HCT116 (cell line): ENCODE measurements around the gene CD24. TPM values are rescaled to one million over a fixed set of nuclear protein-coding genes. Genes with fewer than 3 reads are reported as not detected.

Experiments
- ATAC-seq: fragments of 200-7000 bp; cut with Tn5 transposase; 2 replicates; pipeline ENCODE4 v1.9.1; 2020; ENCODE audit warnings: mild to moderate bottlenecking, moderate library complexity
- BruUV-seq: library from RNA; stranded (reverse); fragments of 400-500 nt; replicated peaks from 2 replicates; lab custom pipeline; 2021; lab: Mats Ljungman, UMichigan
- CTCF ChIA-PET: fragments of 300-600 bp; sonication (Branson Sonifier 250); formaldehyde crosslinking; loops from one replicate; lab custom pipeline; 2021; ENCODE audit warnings: antibody characterized with exemption; lab: Charles Lee
- POLR2A ChIA-PET: fragments of 300-600, 350-600 bp; sonication (Branson Sonifier 250); formaldehyde crosslinking; loops from one replicate; lab custom pipeline; 2021; ENCODE audit warnings: antibody characterized with exemption; lab: Charles Lee
- RAD21 ChIA-PET, 2 experiments: fragments of 300-600 bp; sonication (Branson Sonifier 250); formaldehyde crosslinking; loops; one replicate each; lab custom pipeline; 2023; ENCODE audit warnings: low total read pairs in 2 of 2; ENCODE audit not compliant: uncharacterized antibody in 2 of 2, unreplicated experiment in 2 of 2, low non-redundant PET in 1 of 2; lab: Charles Lee
- DNase-seq: peaks from one replicate; pipeline ENCODE4 v3.0.0-alpha.2; 2010; ENCODE audit warnings: low read depth, low spot score
- H2AFZ ChIP-seq: fragments of 200-600 bp; shearing (Covaris generic), sonication (generic); 2 replicates; pipeline ENCODE4 v1.6.1; 2017; ENCODE audit warnings: low read depth, mixed run types, mixed read lengths, antibody characterized with exemption, low read length; ENCODE audit not compliant: poor library complexity, severe bottlenecking
- H3K27ac ChIP-seq: 2 replicates; pipeline ENCODE4 v1.5.1; 2012; ENCODE audit warnings: low read depth, low read length
- H3K27me3 ChIP-seq: fragments of 200-600 bp; sonication (generic); 2 replicates; pipeline ENCODE4 v1.6.1; 2016; ENCODE audit warnings: mixed run types, low read length, mixed read lengths; ENCODE audit not compliant: insufficient read depth
- H3K36me3 ChIP-seq, 2 experiments: fragments of 200-500 bp in 1 of 2; fragments of 200-600 bp in 1 of 2; sonication (Bioruptor generic) in 1 of 2; sonication (generic) in 1 of 2; 2 replicates each; pipeline versions ENCODE4 v1.5.1 to v1.6.1; 2014 to 2016; ENCODE audit warnings: low read length in 2 of 2, inconsistent platforms in 1 of 2, mixed read lengths in 1 of 2, mixed run types in 1 of 2; ENCODE audit not compliant: insufficient read depth in 2 of 2, control insufficient read depth in 1 of 2
- H3K4me1 ChIP-seq, 2 experiments: fragments of 200-600 bp in 1 of 2; sonication (generic) in 1 of 2; 2 replicates each; pipeline versions ENCODE4 v1.5.1 to v1.6.1; 2012 to 2017; ENCODE audit warnings: low read length in 2 of 2, inconsistent platforms in 1 of 2, mild to moderate bottlenecking in 1 of 2, mixed read lengths in 1 of 2, mixed run types in 1 of 2, moderate library complexity in 1 of 2; ENCODE audit not compliant: insufficient read depth in 2 of 2, control insufficient read depth in 1 of 2
- H3K4me2 ChIP-seq: fragments of 200-600 bp; sonication (generic); 2 replicates; pipeline ENCODE4 v1.6.1; 2017; ENCODE audit warnings: mixed run types, low read length, mixed read lengths
- H3K4me3 ChIP-seq, 2 experiments: fragments of 200-600 bp in 1 of 2; sonication (generic) in 1 of 2; replicated peaks in 1 of 2; 2 replicates each; pipeline ENCODE4 v1.5.1; 2011 to 2016; ENCODE audit warnings: low read length in 2 of 2, control low read depth in 1 of 2, low read depth in 1 of 2, mild to moderate bottlenecking in 1 of 2, mixed read lengths in 1 of 2, mixed run types in 1 of 2
- H3K79me2 ChIP-seq: fragments of 200-600 bp; sonication (generic); 2 replicates; pipeline ENCODE4 v1.6.1; 2017; ENCODE audit warnings: mild to moderate bottlenecking, mixed run types, low read length, moderate library complexity, mixed read lengths; ENCODE audit not compliant: insufficient read depth
- H3K9ac ChIP-seq: fragments of 200-600 bp; sonication (generic); 2 replicates; pipeline ENCODE4 v1.6.1; 2016; ENCODE audit warnings: low read length, mixed read lengths
- H3K9me2 ChIP-seq: fragments of 200-600 bp; sonication (generic), shearing (Covaris generic); 2 replicates; pipeline ENCODE4 v1.6.1; 2017; ENCODE audit warnings: mixed run types, mild to moderate bottlenecking, moderate library complexity; ENCODE audit not compliant: insufficient read depth
- H3K9me3 ChIP-seq, 2 experiments: fragments of 200-500 bp in 1 of 2; fragments of 200-600 bp in 1 of 2; sonication (Bioruptor generic) in 1 of 2; sonication (generic) in 1 of 2; 2 replicates each; pipeline ENCODE4 v1.6.1; 2014 to 2017; ENCODE audit warnings: low read length in 2 of 2, mixed read lengths in 2 of 2, inconsistent platforms in 1 of 2, low read depth in 1 of 2, mild to moderate bottlenecking in 1 of 2, mixed run types in 1 of 2, moderate library complexity in 1 of 2; ENCODE audit not compliant: control insufficient read depth in 1 of 2, insufficient read depth in 1 of 2
- H4K20me1 ChIP-seq: fragments of 200-600 bp; sonication (generic), shearing (Covaris generic); 2 replicates; pipeline ENCODE4 v1.6.1; 2017; ENCODE audit warnings: mixed run types, mild to moderate bottlenecking, moderate library complexity; ENCODE audit not compliant: insufficient read depth
- ATF3 ChIP-seq: IDR thresholded peaks from 2 replicates; pipeline ENCODE4 v1.6.1; 2012
- CBX3 ChIP-seq: IDR thresholded peaks from 2 replicates; pipeline ENCODE4 v1.6.1; 2012; ENCODE audit warnings: low read depth
- CTCF ChIP-seq, 3 experiments: fragments of 200-600 bp in 1 of 3; sonication (generic) in 1 of 3; IDR thresholded peaks in 2 of 3; conservative IDR thresholded peaks in 1 of 3; 2 replicates each; pipeline ENCODE4 v1.5.1; 2012 to 2017; ENCODE audit warnings: low read depth in 2 of 3, low read length in 2 of 3, antibody characterized with exemption in 1 of 3, borderline replicate concordance in 1 of 3, control low read depth in 1 of 3, mild to moderate bottlenecking in 1 of 3, mixed read lengths in 1 of 3, mixed run types in 1 of 3, moderate library complexity in 1 of 3; ENCODE audit not compliant: insufficient read depth in 1 of 3
- EGR1 ChIP-seq: IDR thresholded peaks from 2 replicates; pipeline ENCODE4 v1.6.1; 2012; ENCODE audit warnings: low read depth
- ELF1 ChIP-seq: IDR thresholded peaks from 2 replicates; pipeline ENCODE4 v1.6.1; 2012; ENCODE audit warnings: low read depth, borderline replicate concordance
- POLR2AphosphoS5 ChIP-seq: IDR thresholded peaks from 2 replicates; pipeline ENCODE4 v1.6.1; 2011; ENCODE audit warnings: mild to moderate bottlenecking, low read depth, low read length, moderate library complexity
- RAD21 ChIP-seq: IDR thresholded peaks from 2 replicates; pipeline ENCODE4 v1.6.1; 2012; ENCODE audit warnings: low read depth, mild to moderate bottlenecking
- REST ChIP-seq: IDR thresholded peaks from 2 replicates; pipeline ENCODE4 v1.6.1; 2012; ENCODE audit warnings: low read depth
- ZFX ChIP-seq: fragments of 450-650 bp; IDR thresholded peaks from 2 replicates; pipeline ENCODE4 v1.6.1; 2017
- ZNF274 ChIP-seq: fragments of 200-500 bp; sonication (Bioruptor generic); IDR thresholded peaks from 2 replicates; pipeline ENCODE4 v1.6.1; 2014; ENCODE audit warnings: mild to moderate bottlenecking, low read depth, low read length, inconsistent platforms
- intact Hi-C: fragments of 100-400 bp; cut with micrococcal nuclease; formaldehyde crosslinking; loops from 2 replicates; pipeline ENCODE4 v1.10.0; 2022
- total RNA-seq: library from RNA; stranded (reverse); gene quantifications from one replicate; pipeline ENCODE4 v1.2.1, GENCODE V29; 2021; ENCODE audit not compliant: unreplicated experiment

Gene CD24
- total RNA-seq, 1 experiment from 2014 or later = 7.3 TPM

GRCh38 chr6:106997392-106998158 is 23.0 kb upstream of the CD24 start:
- Histone ChIP-seq H4K20me1 (no peaks in the 10 kb centered on the region), H3K9me2 (no peaks in the 10 kb centered on the region), H3K27ac (no peak overlapping the region), H3K4me1 (peaks cover 0 to 5% of the 10 kb centered on the region in 2 experiments; a peak in 1 of 4 replicates), H3K79me2 (no peaks in the 10 kb centered on the region), H2AFZ (peak overlapping the region; percentile 92), H3K9me3 (no peaks in the 10 kb centered on the region), H3K4me3 (no peak overlapping the region), H3K9ac (no peak overlapping the region), H3K36me3 (no peaks in the 10 kb centered on the region), H3K4me2 (peak overlapping the region; percentile 6; the same call in 1 of the 2 replicates), H3K27me3 (no peaks in the 10 kb centered on the region)
- DNase-seq (peak; percentile 47), ATAC-seq (peak; percentile 93)
- RAD21 ChIA-PET = interaction anchor here (0.8 to 1.2 kb wide), 3 partner anchors 18 to 658 kb away, joined by 3 read pairs; no protein-coding TSS in a partner anchor
- CTCF ChIA-PET = interaction anchor here (0.6 to 1.7 kb wide), 28 partner anchors 9 to 1910 kb away, joined by 3 to 15 read pairs (median 3); partner anchors contain the start of genes BEND3 and CRYBG1
- no TSS peak for BruUV-seq
- TF ChIP-seq CBX3 = peak; percentile 57; the same call in 1 of the 2 replicates
- TF ChIP-seq POLR2AphosphoS5 = no peak
- no peak for TF ChIP-seq ZFX
- TF ChIP-seq EGR1 = peak; percentile 14; the same call in 1 of the 2 replicates
- peak; percentile 72 to 99 (median 98); a peak in 5 of 6 replicates for TF ChIP-seq CTCF (IDR thresholded peaks at IDR 0.05 in 2 of 3, conservative IDR thresholded peaks at IDR 0.05 in 1 of 3; ENCODE audit: borderline replicate concordance in 1 of 3, insufficient read depth in 1 of 3, low read depth in 2 of 3, low read length in 2 of 3)
- no peak for TF ChIP-seq ATF3
- no peak for TF ChIP-seq ZNF274
- TF ChIP-seq ELF1 = no peak
- peak; percentile 82 for TF ChIP-seq RAD21
- no peak for TF ChIP-seq REST
- POLR2A ChIA-PET = no interaction called here
- intact Hi-C loops = loop anchor here (1.0 to 5.0 kb wide), 2 partner anchors 390 to 662 kb away; no protein-coding TSS in a partner anchor
